WTC11 (cell line): ENCODE measurements around the gene HPDL. TPM values are rescaled to one million over a fixed set of nuclear protein-coding genes. Genes with fewer than 3 reads are reported as not detected.

ENCODE experiments used
- ATAC-seq: fragments of 200-7000 bp; cut with Tn5 transposase; 2 replicates; pipeline ENCODE4 v1.10.0; 2021; ENCODE audit warnings: mild to moderate bottlenecking, moderate library complexity
- CTCF ChIA-PET: fragments of 300-600 bp; sonication (Branson Sonifier 250); formaldehyde crosslinking; loops from one replicate; lab custom pipeline; 2021; ENCODE audit warnings: antibody characterized with exemption; lab: Charles Lee
- POLR2A ChIA-PET: fragments of 350-600 bp; sonication (Branson Sonifier 250); formaldehyde crosslinking; loops from one replicate; lab custom pipeline; 2021; ENCODE audit warnings: antibody characterized with exemption; lab: Charles Lee
- DNase-seq: peaks from one replicate; pipeline ENCODE4 v3.0.0; 2021; ENCODE audit warnings: low spot score
- H3K27ac Mint-ChIP-seq: 2 replicates; pipeline ENCODE4 v1.8.0; 2021; ENCODE audit warnings: mixed read lengths
- H3K27me3 Mint-ChIP-seq: 2 replicates; pipeline ENCODE4 v1.8.0; 2021; ENCODE audit warnings: low read depth, mild to moderate bottlenecking, moderate library complexity, mixed read lengths
- H3K36me3 Mint-ChIP-seq: 2 replicates; pipeline ENCODE4 v1.8.0; 2021; ENCODE audit warnings: mixed read lengths
- H3K4me1 Mint-ChIP-seq: 2 replicates; pipeline ENCODE4 v1.8.0; 2022; ENCODE audit warnings: mixed read lengths
- H3K4me3 Mint-ChIP-seq: 2 replicates; pipeline ENCODE4 v1.8.0; 2021; ENCODE audit warnings: mild to moderate bottlenecking, moderate library complexity, mixed read lengths
- H3K9me3 Mint-ChIP-seq: 2 replicates; pipeline ENCODE4 v1.8.0; 2021; ENCODE audit warnings: mixed read lengths
- ATF1 ChIP-seq: sonication (generic); formaldehyde crosslinking; IDR thresholded peaks from 2 replicates; pipeline ENCODE4 v1.8.1; 2023; ENCODE audit warnings: mild to moderate bottlenecking, moderate library complexity, missing genetic modification reagents
- CBFB ChIP-seq: sonication (generic); formaldehyde crosslinking; IDR thresholded peaks from 2 replicates; pipeline ENCODE4 v1.8.1; 2022; ENCODE audit warnings: mild to moderate bottlenecking, low read depth, missing genetic modification reagents
- EMX1 ChIP-seq: fragments of 250-450 bp; sonication (Bioruptor Pico); IDR thresholded peaks from 2 replicates; pipeline ENCODE4 v1.8.0; 2021; ENCODE audit warnings: mild to moderate bottlenecking
- GTF2I ChIP-seq: fragments of 250-450 bp; sonication (Bioruptor Pico); conservative IDR thresholded peaks from 2 replicates; pipeline ENCODE4 v1.4.0; 2021; ENCODE audit warnings: mild to moderate bottlenecking
- HMGA2 ChIP-seq: fragments of 250-450 bp; sonication (Bioruptor Pico); IDR thresholded peaks from 2 replicates; pipeline ENCODE4 v1.4.0; 2021; ENCODE audit warnings: mild to moderate bottlenecking, moderate library complexity
- JUN ChIP-seq: sonication (generic); formaldehyde crosslinking; IDR thresholded peaks from 2 replicates; pipeline ENCODE4 v1.8.0; 2023; ENCODE audit warnings: mild to moderate bottlenecking, missing genetic modification reagents
- NR3C1 ChIP-seq: sonication (generic); formaldehyde crosslinking; conservative IDR thresholded peaks from 2 replicates; pipeline ENCODE4 v1.8.1; 2023; ENCODE audit warnings: low read depth, mild to moderate bottlenecking, missing genetic modification reagents
- PRRX2 ChIP-seq: fragments of 250-450 bp; sonication (Bioruptor Pico); IDR thresholded peaks from 2 replicates; pipeline ENCODE4 v1.8.0; 2021; ENCODE audit warnings: mild to moderate bottlenecking
- SMAD4 ChIP-seq: sonication (generic); formaldehyde crosslinking; IDR thresholded peaks from 2 replicates; pipeline ENCODE4 v1.8.0; 2022; ENCODE audit warnings: mild to moderate bottlenecking, missing genetic modification reagents
- TEAD4 ChIP-seq: sonication (generic); formaldehyde crosslinking; IDR thresholded peaks from 2 replicates; pipeline ENCODE4 v1.8.0; 2022; ENCODE audit warnings: mild to moderate bottlenecking, missing genetic modification reagents
- ZNF423 ChIP-seq: fragments of 250-450 bp; sonication (Bioruptor Pico); IDR thresholded peaks from 2 replicates; pipeline ENCODE4 v2.1.2; 2022; ENCODE audit warnings: mild to moderate bottlenecking, moderate library complexity
- total RNA-seq: library from RNA; stranded (reverse); gene quantifications from 3 replicates; pipeline ENCODE4 v1.2.3, GENCODE V29; 2021
- TF ChIP-seq, protein P1 (sequence below): sonication (generic); formaldehyde crosslinking; IDR thresholded peaks from 2 replicates; pipeline ENCODE4 v1.8.1; 2022; ENCODE audit warnings: mild to moderate bottlenecking, moderate library complexity, missing genetic modification reagents
- TF ChIP-seq, protein P2 (sequence below): sonication (generic); formaldehyde crosslinking; IDR thresholded peaks from 2 replicates; pipeline ENCODE4 v1.8.1; 2023; ENCODE audit warnings: mild to moderate bottlenecking, missing genetic modification reagents, borderline replicate concordance
- TF ChIP-seq, protein P3 (sequence below): sonication (generic); formaldehyde crosslinking; IDR thresholded peaks from 2 replicates; pipeline ENCODE4 v1.8.1; 2022; ENCODE audit warnings: missing genetic modification reagents, borderline replicate concordance
- TF ChIP-seq, protein P4 (sequence below): fragments of 250-450 bp; sonication (Bioruptor Pico); IDR thresholded peaks from 2 replicates; pipeline ENCODE4 v1.9.0; 2021; ENCODE audit warnings: mild to moderate bottlenecking, borderline replicate concordance
- TF ChIP-seq, protein P5 (sequence below): sonication (generic); formaldehyde crosslinking; IDR thresholded peaks from 2 replicates; pipeline ENCODE4 v1.8.1; 2023; ENCODE audit warnings: mild to moderate bottlenecking, missing genetic modification reagents
- TF ChIP-seq, protein P6 (sequence below): fragments of 250-450 bp; sonication (Bioruptor Pico); IDR thresholded peaks from 2 replicates; pipeline ENCODE4 v2.1.2; 2022; ENCODE audit warnings: mild to moderate bottlenecking, moderate library complexity
- TF ChIP-seq, protein P7 (sequence below): fragments of 250-450 bp; sonication (Bioruptor Pico); IDR thresholded peaks from 2 replicates; pipeline ENCODE4 v1.9.0; 2021; ENCODE audit warnings: mild to moderate bottlenecking

HPDL gene
- total RNA-seq, 1 experiment from 2014 or later = 44.0 TPM

DNA sequence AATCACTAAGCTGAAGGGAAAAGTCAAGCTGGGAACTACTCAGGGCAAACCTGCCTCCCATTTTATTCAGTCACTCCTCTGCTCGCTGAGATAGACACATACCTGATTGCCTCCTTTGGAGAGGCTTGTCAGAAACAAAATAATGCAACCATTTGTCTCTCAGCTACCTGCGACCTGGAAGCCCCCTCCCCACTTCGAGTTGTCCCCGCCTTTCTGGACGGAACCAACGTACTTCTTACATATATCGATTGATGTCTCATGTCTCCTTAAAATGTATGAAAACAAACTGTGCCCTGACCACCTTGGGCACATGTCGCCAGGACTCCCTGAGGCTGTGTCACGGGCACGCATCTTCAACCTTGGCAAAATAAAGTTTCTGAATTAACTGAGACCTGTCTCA, 21.5 kb upstream of the HPDL start (continued):
- TF ChIP-seq GTF2I (CRISPR knock-in tag) (no peak), NR3C1 (CRISPR knock-in tag) (no peak), TEAD4 (CRISPR knock-in tag) (no peak), ATF1 (CRISPR knock-in tag) (no peak), PRRX2 (CRISPR knock-in tag) (no peak), HMGA2 (CRISPR knock-in tag) (no peak)
- TF ChIP-seq, protein P1, sequence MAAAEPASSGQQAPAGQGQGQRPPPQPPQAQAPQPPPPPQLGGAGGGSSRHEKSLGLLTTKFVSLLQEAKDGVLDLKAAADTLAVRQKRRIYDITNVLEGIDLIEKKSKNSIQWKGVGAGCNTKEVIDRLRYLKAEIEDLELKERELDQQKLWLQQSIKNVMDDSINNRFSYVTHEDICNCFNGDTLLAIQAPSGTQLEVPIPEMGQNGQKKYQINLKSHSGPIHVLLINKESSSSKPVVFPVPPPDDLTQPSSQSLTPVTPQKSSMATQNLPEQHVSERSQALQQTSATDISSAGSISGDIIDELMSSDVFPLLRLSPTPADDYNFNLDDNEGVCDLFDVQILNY (CRISPR knock-in tag) = no peak
- TF ChIP-seq, protein P2, sequence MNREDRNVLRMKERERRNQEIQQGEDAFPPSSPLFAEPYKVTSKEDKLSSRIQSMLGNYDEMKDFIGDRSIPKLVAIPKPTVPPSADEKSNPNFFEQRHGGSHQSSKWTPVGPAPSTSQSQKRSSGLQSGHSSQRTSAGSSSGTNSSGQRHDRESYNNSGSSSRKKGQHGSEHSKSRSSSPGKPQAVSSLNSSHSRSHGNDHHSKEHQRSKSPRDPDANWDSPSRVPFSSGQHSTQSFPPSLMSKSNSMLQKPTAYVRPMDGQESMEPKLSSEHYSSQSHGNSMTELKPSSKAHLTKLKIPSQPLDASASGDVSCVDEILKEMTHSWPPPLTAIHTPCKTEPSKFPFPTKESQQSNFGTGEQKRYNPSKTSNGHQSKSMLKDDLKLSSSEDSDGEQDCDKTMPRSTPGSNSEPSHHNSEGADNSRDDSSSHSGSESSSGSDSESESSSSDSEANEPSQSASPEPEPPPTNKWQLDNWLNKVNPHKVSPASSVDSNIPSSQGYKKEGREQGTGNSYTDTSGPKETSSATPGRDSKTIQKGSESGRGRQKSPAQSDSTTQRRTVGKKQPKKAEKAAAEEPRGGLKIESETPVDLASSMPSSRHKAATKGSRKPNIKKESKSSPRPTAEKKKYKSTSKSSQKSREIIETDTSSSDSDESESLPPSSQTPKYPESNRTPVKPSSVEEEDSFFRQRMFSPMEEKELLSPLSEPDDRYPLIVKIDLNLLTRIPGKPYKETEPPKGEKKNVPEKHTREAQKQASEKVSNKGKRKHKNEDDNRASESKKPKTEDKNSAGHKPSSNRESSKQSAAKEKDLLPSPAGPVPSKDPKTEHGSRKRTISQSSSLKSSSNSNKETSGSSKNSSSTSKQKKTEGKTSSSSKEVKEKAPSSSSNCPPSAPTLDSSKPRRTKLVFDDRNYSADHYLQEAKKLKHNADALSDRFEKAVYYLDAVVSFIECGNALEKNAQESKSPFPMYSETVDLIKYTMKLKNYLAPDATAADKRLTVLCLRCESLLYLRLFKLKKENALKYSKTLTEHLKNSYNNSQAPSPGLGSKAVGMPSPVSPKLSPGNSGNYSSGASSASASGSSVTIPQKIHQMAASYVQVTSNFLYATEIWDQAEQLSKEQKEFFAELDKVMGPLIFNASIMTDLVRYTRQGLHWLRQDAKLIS (CRISPR knock-in tag) = no peak
- TF ChIP-seq, all 79 proteins: peak for 0

DNA sequence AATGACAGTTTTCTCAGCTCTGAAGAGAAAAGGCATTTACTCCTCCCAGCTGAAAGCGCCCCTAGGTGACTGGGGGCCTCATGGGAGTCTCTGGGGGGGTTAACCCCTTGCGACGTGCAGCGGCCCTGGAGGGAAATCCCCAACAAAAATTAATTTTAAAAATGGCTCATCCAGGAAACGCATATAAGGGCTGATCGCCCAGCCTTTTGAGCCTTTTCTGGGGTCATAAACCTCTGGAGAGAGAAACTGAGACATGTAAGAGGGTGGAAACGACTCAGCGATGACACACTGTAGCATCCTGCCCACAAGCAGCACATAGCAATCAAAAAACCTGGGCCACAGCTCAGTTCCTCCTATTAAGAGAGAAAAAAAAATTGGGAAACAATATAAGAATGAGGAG, 20.4 kb upstream of the HPDL start:
- no peak for ATAC-seq
- CTCF ChIA-PET = interaction anchor here (0.8 to 11.1 kb wide), 7 partner anchors 14 to 291 kb away, joined by 3 to 317 read pairs (median 5); partner anchors contain the start of genes HECTD3, MUTYH, TOE1 and UROD
- peaks cover 6% of the 10 kb centered on the region; the same call in 1 of the 2 replicates for H3K9me3 Mint-ChIP-seq
- POLR2A ChIA-PET = interaction anchor here (2.3 to 5.3 kb wide), 2 partner anchors 21 to 34 kb away, joined by 12 to 52 read pairs; partner anchors contain the start of genes HPDL, MUTYH and TOE1
- TF ChIP-seq, protein P3, sequence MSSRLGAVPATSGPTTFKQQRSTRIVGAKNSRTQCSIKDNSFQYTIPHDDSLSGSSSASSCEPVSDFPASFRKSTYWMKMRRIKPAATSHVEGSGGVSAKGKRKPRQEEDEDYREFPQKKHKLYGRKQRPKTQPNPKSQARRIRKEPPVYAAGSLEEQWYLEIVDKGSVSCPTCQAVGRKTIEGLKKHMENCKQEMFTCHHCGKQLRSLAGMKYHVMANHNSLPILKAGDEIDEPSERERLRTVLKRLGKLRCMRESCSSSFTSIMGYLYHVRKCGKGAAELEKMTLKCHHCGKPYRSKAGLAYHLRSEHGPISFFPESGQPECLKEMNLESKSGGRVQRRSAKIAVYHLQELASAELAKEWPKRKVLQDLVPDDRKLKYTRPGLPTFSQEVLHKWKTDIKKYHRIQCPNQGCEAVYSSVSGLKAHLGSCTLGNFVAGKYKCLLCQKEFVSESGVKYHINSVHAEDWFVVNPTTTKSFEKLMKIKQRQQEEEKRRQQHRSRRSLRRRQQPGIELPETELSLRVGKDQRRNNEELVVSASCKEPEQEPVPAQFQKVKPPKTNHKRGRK (CRISPR knock-in tag) = no peak
- TF ChIP-seq, protein P4, sequence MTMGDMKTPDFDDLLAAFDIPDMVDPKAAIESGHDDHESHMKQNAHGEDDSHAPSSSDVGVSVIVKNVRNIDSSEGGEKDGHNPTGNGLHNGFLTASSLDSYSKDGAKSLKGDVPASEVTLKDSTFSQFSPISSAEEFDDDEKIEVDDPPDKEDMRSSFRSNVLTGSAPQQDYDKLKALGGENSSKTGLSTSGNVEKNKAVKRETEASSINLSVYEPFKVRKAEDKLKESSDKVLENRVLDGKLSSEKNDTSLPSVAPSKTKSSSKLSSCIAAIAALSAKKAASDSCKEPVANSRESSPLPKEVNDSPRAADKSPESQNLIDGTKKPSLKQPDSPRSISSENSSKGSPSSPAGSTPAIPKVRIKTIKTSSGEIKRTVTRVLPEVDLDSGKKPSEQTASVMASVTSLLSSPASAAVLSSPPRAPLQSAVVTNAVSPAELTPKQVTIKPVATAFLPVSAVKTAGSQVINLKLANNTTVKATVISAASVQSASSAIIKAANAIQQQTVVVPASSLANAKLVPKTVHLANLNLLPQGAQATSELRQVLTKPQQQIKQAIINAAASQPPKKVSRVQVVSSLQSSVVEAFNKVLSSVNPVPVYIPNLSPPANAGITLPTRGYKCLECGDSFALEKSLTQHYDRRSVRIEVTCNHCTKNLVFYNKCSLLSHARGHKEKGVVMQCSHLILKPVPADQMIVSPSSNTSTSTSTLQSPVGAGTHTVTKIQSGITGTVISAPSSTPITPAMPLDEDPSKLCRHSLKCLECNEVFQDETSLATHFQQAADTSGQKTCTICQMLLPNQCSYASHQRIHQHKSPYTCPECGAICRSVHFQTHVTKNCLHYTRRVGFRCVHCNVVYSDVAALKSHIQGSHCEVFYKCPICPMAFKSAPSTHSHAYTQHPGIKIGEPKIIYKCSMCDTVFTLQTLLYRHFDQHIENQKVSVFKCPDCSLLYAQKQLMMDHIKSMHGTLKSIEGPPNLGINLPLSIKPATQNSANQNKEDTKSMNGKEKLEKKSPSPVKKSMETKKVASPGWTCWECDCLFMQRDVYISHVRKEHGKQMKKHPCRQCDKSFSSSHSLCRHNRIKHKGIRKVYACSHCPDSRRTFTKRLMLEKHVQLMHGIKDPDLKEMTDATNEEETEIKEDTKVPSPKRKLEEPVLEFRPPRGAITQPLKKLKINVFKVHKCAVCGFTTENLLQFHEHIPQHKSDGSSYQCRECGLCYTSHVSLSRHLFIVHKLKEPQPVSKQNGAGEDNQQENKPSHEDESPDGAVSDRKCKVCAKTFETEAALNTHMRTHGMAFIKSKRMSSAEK (CRISPR knock-in tag) = no peak
- TF ChIP-seq, protein P5, sequence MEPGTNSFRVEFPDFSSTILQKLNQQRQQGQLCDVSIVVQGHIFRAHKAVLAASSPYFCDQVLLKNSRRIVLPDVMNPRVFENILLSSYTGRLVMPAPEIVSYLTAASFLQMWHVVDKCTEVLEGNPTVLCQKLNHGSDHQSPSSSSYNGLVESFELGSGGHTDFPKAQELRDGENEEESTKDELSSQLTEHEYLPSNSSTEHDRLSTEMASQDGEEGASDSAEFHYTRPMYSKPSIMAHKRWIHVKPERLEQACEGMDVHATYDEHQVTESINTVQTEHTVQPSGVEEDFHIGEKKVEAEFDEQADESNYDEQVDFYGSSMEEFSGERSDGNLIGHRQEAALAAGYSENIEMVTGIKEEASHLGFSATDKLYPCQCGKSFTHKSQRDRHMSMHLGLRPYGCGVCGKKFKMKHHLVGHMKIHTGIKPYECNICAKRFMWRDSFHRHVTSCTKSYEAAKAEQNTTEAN = no peak
- TF ChIP-seq, protein P6, sequence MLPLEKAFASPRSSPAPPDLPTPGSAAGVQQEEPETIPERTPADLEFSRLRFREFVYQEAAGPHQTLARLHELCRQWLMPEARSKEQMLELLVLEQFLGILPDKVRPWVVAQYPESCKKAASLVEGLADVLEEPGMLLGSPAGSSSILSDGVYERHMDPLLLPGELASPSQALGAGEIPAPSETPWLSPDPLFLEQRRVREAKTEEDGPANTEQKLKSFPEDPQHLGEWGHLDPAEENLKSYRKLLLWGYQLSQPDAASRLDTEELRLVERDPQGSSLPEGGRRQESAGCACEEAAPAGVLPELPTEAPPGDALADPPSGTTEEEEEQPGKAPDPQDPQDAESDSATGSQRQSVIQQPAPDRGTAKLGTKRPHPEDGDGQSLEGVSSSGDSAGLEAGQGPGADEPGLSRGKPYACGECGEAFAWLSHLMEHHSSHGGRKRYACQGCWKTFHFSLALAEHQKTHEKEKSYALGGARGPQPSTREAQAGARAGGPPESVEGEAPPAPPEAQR (CRISPR knock-in tag) = no peak
- TF ChIP-seq GTF2I (CRISPR knock-in tag) = no peak
- no peak for TF ChIP-seq SMAD4 (CRISPR knock-in tag)
- no peak for TF ChIP-seq CBFB (CRISPR knock-in tag)
- TF ChIP-seq, protein P7, sequence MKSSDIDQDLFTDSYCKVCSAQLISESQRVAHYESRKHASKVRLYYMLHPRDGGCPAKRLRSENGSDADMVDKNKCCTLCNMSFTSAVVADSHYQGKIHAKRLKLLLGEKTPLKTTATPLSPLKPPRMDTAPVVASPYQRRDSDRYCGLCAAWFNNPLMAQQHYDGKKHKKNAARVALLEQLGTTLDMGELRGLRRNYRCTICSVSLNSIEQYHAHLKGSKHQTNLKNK (CRISPR knock-in tag) = no peak
- TF ChIP-seq JUN = no peak
- no peak for TF ChIP-seq EMX1
- no peak for TF ChIP-seq ZNF423 (CRISPR knock-in tag)
- TF ChIP-seq, all 79 proteins: peak for 0
- no peak for DNase-seq
- H3K36me3 Mint-ChIP-seq = peaks cover 6% of the 10 kb centered on the region; the same call in 1 of the 2 replicates
- H3K27me3 Mint-ChIP-seq = no peaks in the 10 kb centered on the region
- peak overlapping the region; percentile 51 for H3K4me3 Mint-ChIP-seq
- peak overlapping the region; percentile 95 for H3K27ac Mint-ChIP-seq
- H3K4me1 Mint-ChIP-seq = peaks cover 45% of the 10 kb centered on the region
